ENCODE measurements around the gene ITGB8.

DNA sequence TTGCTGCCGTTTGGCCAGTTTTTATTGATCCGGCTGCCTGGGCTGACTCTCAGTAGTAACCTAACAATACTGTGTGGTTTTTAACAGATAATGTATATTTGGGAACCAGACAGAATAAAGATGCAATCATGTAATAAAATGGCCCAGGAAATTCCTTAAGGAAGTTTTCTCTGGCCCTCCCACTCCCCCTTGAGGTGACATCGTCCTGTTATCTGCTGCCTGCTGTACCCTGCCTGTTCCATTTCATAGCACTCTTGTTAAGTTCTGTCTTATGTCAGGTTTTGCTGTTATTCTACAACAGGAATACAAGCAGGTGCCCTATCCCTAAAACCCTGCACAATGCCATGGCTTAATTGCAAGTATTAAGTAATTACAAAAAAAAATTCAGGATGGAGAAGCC lies 12.5 kb downstream of the ITGB8 start:
- TF ChIP-seq POLR2AphosphoS5 (IDR thresholded peaks at IDR 0.05; ENCODE audit: borderline replicate concordance, low read depth, low read length) (no peak), EZH2 (IDR thresholded peaks at IDR 0.05) (no peak), FOXP2 (optimal IDR thresholded peaks at IDR 0.05; ENCODE audit: control extremely low read depth, extremely low read length, insufficient read depth) (no peak)

Data from SK-N-MC (cell line).